Measurements from ENCODE around the gene CUX1.

CUX1 gene

GRCh38 chr7:102098986-102099385 lies 281.6 kb downstream of the CUX1 start:
- no peak overlapping the region for H3K4me3 ChIP-seq (ENCODE audit: low read length)
- TF ChIP-seq CTCF (IDR thresholded peaks at IDR 0.05; ENCODE audit: insufficient read depth, low read depth, low read length, missing control alignments), result no peak
- no peak for DNase-seq (ENCODE audit: low read depth)

- no peak for DNase-seq (ENCODE audit: low read depth)
- H3K4me3 ChIP-seq (ENCODE audit: low read length), result no peak overlapping the region
- no peak for TF ChIP-seq CTCF (IDR thresholded peaks at IDR 0.05; ENCODE audit: insufficient read depth, low read depth, low read length, missing control alignments)
Observed at GRCh38 chr7:102099474-102099873, 282.0 kb downstream of the CUX1 start.

GRCh38 chr7:102101111-102101551 lies 283.7 kb downstream of the CUX1 start:
- TF ChIP-seq CTCF (IDR thresholded peaks at IDR 0.05; ENCODE audit: insufficient read depth, low read depth, low read length, missing control alignments), result no peak
- peak; percentile 78 for DNase-seq (ENCODE audit: low read depth)

GRCh38 chr7:102101926-102102325 lies 284.5 kb downstream of the CUX1 start:
- H3K4me3 ChIP-seq (ENCODE audit: low read length), result no peak overlapping the region
- no peak for TF ChIP-seq CTCF (IDR thresholded peaks at IDR 0.05; ENCODE audit: insufficient read depth, low read depth, low read length, missing control alignments)
- DNase-seq (ENCODE audit: low read depth), result no peak

More at GRCh38 chr7:102101111-102101551, 283.7 kb downstream of the CUX1 start:
- H3K4me3 ChIP-seq (ENCODE audit: low read length), result no peak overlapping the region

GRCh38 chr7:102103027-102103372 lies 285.6 kb downstream of the CUX1 start:
- TF ChIP-seq CTCF (IDR thresholded peaks at IDR 0.05; ENCODE audit: insufficient read depth, low read depth, low read length, missing control alignments), result no peak
- H3K4me3 ChIP-seq (ENCODE audit: low read length), result no peak overlapping the region

GRCh38 chr7:102104245-102104644 lies 286.8 kb downstream of the CUX1 start:
- H3K4me3 ChIP-seq (ENCODE audit: low read length), result no peak overlapping the region
- TF ChIP-seq CTCF (IDR thresholded peaks at IDR 0.05; ENCODE audit: insufficient read depth, low read depth, low read length, missing control alignments), result no peak
- no peak for DNase-seq (ENCODE audit: low read depth)

More at GRCh38 chr7:102103027-102103372, 285.6 kb downstream of the CUX1 start:
- DNase-seq (ENCODE audit: low read depth), result no peak

GRCh38 chr7:102106625-102107024 lies 289.2 kb downstream of the CUX1 start:
- no peak for TF ChIP-seq CTCF (IDR thresholded peaks at IDR 0.05; ENCODE audit: insufficient read depth, low read depth, low read length, missing control alignments)
- no peak for DNase-seq (ENCODE audit: low read depth)

More at GRCh38 chr7:102106625-102107024, 289.2 kb downstream of the CUX1 start:
- no peak overlapping the region for H3K4me3 ChIP-seq (ENCODE audit: low read length)

Data from epithelial cell of esophagus (primary cell).